GM18858 (cell line): Measurements from ENCODE around the gene ERICH6B.

Experiments
- ATAC-seq: cut with Tn5 transposase; IDR thresholded peaks from one replicate; pipeline ENCODE4 v1.9.1; 2021; ENCODE audit not compliant: unreplicated experiment

The ERICH6B gene

DNA sequence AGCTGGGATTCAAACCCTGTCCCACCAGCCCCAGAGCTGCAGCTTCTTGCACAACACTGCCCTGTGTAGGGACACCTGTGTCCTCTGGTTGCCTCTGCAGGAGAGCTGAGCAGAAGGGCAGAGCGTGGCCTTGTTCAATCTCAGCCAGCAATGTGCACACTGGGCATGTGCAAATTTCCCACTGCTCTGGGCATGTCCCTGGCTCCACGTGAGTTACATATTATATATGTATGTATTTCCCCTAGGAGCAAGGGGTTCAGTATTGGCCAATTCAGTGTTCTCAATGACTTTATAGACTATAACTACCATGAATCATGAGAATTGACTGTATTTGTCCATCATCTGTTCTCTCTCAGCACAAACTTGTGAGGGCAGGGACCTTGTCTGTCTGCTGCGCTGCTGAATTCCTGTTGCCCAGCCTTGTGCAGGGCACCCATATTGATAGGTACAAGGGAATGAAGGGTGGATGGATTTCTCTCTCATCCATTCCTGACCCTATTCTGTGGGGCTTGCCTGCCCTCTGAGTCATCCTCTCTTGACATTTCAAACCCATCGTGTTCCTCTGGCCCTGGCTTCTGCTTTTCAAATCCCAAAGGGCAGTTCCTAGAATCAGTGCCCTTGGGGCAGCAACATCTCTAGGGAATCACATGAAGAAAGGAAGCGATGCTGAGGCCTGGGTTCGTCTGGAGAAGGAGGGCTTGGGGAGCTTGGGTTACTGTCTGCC is 69.7 kb downstream of the ERICH6B start:
- no peak for ATAC-seq

DNA sequence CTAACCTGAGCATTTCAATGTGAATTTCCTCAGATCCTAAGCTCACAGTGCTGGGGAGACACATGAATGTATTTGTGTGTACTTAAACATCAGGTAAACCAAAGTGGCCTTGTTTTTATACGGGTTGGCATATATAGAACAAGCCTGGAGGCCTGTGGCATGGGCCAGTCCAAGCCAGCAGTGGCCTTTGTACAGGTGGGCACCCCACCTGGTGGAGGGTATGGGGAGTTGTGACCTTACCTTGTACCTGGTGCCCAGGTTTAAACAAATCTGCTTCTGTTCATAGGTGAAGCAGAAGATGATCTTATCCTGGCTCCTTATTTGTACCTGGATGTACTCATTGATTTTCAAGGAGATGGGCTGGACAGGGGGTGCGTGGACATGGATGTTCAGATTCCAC is 71.0 kb downstream of the ERICH6B start:
- no peak for ATAC-seq

DNA sequence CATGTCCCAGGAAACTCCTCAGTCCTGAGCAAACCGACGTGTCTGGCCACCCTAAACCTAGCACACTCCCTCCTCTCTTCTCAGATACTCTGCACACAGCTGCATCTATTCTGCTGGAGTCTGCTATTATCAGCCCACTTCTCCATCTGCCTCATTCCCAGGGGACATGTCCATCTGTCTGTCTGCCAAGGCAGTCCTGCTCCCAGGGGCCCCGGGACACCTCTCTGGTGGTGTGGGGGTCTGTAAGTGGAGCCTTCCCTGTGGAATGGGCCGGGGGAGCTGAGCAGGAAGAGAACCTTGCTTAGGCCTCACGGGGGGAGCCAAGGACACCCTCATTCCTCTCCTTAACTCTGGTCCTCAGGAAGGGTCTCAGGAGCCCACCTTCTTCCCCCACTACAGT is 72.7 kb downstream of the ERICH6B start:
- no peak for ATAC-seq

DNA sequence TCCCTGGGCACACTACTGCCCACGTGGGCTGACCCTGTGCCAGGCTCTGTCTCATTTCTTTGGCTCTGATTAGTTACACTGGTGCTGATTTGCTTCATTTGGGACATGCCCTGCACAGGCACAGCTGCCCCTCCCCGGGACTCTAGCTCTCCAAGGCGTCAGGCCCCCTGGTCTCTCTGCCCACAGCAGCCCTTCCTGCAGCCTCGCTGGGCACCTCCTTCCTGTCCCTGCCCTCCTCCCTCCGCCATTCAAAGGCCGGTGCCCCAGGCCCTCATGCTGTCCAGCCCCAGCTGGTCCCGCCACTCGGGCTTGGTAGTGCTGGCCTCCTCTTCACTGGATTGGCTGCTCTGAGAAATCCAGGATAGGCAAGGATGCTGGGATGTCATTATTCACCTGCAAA is 73.1 kb downstream of the ERICH6B start:
- ATAC-seq, result no peak

DNA sequence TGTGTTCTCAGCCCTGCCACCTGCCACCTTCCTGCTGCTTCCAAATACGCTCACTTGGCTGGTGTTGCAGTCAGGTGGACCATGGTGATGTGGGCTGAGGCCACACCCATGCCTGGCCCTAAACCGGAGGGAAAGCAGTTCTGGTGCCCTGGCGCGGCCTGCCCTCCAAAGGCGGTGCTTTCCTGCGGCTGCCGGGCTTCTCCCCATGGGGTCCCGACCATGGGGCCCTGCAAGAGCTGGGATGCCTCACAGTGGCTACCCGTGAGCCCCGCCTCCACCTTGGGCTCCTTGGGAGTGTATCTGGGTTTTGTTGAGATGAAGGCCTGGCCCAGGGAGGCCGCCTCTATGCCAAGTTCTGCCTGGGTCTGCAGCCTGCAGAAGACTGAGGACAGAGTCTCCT is 73.7 kb downstream of the ERICH6B start:
- ATAC-seq, result no peak

DNA sequence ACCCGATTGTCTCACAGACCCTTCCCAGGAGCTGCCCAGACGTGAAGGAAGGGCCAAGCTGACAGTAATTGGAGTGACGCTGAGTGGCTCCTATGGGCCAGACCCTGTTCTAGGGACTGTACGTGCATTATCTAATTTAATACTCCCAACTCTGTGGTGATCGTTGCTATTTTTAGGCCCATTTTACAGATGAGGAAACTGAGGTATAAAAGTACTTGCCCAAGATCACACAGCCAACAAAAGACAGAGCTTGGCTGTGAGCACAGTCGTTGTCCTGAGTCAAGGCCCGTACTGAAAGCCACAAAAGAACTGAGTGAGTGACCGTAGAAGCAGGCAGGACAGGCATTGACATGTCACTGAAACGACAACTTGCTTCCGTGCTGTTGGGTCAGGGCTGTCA is 74.7 kb downstream of the ERICH6B start:
- ATAC-seq, result no peak

DNA sequence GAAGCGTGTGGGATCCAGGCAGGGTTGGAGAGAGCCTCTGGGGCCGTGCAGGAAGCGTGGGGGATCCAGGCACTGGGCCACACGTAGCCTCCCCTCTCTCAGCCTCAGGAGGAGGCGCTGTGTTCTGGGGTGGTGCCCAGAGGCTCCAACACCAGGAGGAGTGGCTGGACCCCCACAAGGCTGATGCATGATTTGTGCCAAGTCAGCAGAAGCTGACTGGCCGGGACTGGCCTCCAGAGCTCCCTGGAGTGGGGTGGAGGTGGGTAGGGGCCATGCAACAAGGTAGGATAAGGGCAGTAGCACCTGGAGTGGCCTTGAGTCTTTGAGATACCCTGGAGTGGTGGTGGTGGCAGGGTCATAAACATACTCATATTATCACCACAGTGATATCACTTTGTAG is 75.3 kb downstream of the ERICH6B start:
- ATAC-seq, result no peak

DNA sequence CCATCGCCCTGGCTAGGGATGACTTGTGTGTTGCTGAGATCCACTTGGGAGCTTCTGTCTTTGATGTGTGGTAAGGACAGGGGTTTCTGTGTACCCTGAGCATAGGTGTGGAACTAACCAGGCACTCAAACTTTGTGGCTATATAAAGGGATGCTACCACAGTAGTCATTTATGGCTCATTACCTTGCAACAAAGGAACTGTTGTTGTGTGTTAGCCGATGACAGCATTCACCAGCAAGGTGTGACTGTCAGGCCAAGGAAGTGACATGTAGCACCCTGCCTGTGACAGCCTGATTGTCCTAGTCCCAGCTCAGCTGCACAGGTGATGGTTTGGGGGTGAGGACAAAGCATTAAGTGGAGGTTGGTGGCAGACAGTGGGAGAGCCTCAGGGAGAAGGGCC is 77.2 kb downstream of the ERICH6B start:
- no peak for ATAC-seq

DNA sequence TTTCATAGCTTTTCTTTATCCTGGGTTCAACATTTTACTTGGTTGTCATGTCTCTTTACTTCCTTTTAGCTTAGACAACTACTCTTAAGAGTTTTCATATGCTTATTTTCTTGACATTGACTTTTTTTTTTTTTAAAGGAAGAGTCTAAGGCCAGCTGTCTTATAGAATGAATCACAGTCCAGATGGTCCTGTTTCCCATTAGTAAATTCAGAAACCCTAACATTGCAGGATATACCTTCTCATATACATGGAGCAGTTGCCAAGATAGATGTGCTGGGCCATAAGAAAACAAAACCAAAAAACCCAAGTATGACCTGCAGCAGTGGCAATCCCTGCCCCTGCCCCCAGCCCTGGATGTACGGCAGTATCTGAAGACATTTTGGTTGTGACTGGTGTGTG is 78.0 kb downstream of the ERICH6B start:
- ATAC-seq, result no peak

DNA sequence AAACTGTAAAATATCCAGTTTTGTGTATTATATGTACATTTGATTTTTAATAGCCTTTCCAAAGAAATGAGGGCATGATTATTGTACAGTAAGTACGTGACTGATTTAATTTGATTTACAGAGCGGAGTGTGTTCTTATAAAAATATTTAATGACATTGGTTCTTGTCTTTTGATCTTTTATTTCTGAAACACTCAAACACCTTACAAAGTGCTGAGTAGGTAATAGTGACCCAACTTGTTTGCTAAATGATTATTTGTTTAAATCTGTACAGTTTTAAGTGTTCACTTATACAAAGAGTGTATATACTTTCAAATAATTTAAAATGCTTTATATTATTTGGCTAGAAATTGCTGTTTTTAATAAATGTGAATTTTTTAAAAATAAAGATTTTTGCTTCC is 79.3 kb downstream of the ERICH6B start:
- no peak for ATAC-seq

DNA sequence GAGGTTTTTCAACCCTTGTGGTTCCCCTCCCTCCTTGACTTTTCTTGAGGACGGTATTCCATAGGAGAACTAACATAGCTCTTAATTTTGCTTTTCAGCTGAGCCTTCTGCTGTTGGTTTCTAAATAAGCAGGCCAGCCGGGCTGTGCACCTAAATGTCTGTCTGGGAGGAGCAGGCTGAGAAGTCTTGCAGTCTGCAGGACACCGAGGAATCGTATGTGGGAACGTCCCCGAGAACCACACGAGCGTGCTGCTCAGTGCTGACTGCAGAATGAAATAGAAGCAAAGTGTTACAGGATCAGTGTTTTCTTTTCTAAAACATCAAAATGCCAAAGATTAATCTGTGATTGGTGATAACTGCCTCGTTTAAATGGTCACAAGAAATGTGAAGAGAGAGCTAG is 80.9 kb downstream of the ERICH6B start:
- ATAC-seq, result no peak

DNA sequence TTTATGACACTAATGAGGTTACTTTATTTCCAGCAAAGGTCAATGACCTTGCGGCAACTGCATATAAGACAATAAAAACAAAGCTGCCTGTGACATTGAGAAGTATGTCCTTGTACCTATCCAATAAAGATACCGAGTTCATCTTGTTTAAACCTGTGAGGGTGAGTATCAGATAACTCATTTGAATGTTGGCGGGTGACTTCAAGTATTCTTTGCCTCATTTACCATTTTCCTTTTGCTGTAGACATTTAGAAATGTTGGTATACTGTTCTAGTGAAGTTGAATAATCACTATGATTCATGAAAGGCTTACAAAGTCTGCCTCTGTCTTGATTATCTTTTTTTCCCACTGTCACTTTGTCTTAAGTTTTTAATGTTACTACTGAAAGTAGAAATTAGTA is 85.8 kb downstream of the ERICH6B start:
- no peak for ATAC-seq

DNA sequence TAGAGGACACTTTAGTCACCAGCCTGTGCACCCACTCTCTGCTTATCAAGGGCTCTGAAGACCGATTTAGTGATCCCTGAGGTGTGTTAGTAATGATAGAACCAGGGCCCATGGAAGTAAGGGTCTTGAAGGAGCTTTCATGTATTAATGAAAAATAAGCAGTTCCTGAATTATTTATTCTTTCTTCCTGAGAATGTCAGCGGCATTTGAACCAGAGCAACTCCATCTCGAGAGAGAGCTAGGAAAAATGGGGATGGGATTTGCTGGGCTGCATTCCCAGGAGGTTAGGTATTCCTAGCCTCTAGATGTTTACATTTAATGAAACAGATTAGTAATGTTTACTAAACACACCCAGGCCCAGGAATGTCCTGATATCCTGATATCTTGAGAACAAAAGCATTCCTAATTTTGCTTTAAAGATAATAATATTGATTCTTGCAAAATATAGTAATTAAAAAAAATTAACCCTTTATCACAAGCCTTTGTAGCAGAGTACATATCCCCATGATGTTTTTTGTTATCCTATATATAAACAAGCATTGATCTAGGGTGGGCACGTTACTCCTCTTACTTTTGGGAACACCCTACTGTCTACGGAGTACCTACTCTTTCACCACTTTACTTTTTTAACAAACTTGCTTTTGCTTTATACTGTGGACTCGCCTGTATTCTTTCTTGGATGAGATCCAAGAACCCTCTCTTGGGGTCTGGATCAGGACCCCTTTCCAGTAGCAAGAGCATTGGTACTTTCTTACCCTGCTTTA is 87.7 kb downstream of the ERICH6B start:
- no peak for ATAC-seq

DNA sequence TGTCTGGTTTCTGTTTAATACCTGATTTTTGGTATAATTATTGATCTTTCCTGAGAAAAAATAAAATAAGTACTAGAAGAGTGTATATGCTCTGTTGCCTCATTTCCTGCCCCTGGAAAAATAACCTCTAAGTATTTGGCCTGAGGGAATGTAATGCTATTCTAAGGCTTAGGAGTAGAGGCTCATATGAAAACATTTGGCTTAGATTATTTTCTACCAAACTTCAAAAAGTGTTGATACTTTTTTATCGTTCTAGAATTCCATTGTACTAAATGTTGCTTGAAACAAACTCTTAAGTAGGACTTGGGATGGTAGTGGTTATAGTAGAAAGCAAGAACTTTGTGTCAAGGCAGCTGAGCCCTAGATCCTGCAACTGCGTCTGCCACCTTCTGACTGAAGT is 93.0 kb downstream of the ERICH6B start:
- ATAC-seq, result no peak

DNA sequence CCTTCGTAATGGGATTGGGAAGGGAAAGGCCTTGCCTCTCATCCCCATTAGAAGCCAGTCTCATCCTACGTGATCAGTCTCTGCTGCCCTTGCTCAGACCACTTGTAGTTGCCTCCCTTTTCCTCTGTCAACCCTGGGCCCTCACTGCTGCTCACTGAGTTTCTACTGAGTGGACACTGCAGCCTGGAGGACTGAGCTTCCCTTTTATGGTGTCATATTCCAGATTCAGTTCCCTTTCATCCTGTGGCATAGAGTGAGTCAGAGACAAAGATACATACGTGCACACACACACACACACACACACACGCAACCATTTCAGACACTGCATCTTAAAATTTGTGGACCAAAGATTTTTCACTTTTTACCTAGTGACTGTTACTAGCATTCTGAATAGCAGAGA is 94.2 kb downstream of the ERICH6B start:
- no peak for ATAC-seq

DNA sequence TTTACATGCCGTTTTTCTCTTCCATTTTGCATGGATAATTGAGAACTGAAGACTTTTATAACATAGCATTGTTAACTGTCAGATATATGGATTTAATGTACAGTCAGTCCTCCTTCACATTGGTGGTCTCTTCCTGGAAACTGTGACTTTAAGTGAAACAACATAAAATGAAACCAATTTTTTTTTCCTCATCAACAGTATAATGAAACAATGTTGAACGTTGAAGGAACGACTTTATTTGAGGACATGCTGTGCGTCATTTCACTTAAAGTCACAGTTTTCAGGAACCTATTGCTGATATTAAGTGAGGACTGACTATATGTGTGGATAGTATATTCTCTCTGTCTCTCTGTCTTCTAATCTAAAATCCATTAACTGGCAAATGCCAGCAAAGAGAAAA is 96.0 kb downstream of the ERICH6B start:
- ATAC-seq, result no peak

DNA sequence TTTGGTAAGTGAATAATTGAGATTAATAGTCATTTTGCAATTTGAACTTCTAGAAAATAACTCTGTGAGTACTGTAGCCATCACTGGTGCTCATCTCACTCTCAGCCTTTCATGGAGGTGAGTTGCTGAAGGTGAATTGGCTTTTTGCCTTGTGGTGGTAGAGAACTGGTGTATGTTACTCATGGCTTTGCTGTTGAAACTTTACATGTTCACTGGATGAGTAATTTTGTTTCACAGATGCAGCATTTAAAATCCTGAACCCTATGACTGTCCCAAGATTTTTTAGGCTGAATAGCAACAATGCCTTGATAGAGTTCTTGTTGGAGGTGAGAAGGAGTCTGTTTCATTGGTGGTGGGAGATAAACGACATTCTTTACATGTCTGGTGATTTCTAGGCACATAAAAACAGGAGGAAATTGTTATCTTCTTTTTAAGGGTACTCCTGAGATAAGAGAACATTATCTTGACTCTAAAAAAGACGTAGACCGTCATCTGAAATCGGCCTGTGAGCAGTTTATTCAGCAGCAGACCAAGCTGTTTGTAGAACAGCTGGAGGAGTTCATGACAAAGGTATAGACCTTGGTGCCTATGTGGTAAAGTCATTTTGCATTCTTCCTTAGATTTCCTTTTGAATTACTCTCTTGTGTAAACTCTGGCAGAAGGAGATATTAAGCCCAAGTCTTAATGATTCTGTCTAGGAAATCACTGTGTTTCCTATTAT is 96.9 kb downstream of the ERICH6B start:
- ATAC-seq, result no peak

DNA sequence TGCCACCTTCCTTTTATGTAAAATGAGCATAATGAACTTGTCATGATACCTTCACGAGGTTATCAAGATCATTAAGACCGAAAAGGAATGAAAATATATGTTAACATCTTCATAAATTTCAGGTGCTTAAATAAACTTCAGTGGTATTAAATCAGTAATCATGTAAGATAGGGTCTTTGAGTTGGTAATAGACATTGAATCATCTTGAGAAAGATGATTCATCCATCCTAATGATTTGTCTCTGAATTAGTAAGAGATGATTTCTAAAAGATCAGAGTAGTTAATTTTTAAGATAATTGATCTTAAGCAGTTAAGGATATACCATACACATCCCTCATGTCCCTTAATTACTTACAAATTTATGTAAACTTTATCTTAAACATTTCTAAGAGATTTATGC is 98.8 kb downstream of the ERICH6B start:
- ATAC-seq, result no peak

DNA sequence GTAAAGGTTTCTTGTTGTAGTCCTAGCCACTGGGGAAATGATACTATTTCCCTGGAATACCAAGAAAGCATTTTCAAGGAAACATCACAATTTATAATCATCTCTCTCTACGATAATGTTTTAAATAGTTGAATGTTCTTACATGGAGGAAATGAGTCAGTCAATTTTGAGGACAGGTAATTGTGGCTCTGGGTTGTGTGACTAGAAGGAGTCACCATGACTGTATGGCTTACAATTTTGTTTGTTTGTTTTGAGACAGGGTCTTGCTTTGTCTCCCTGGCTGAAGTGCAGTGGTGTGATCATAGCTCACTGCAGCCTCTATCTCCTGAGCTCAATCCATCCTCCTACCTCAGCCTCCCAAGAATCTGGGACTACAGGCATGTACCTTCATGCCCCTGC is 103.4 kb downstream of the ERICH6B start:
- ATAC-seq, result no peak

DNA sequence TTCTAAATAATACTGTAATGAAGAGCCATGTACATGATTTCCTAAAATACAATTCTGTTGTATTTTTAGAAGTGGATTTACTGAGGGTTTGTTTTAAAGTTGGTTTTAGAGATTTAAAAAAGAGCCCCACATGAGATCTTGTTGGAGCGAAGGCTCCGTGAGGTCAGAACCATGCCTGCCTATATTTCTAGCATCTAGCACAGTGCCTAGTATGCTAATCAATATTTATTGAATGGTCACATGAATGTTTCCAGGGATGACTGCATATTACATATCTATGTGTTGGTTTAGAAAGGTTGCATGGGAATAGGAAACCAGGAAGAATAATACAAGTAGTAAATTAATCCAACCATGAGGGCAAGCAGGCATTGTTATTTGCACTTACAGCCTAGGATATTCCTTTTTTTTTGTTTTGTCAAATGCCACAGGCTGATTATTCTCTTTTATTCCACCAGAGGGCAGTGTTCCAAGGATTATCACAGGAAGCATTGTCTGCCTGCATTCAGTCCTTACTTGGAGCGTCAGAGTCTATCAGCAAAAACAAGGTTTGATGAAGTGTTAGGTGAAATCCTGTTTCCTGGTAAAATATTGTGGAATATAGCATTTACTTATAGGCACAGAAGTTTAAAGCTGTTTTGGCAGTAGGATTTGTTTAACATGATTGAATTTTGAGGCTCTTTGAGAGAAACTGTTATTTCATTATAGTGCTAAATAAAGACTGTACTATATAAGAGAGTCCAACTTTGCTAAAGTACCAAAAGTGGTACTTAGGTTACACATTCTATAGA is 104.0 kb downstream of the ERICH6B start:
- ATAC-seq, result no peak

DNA sequence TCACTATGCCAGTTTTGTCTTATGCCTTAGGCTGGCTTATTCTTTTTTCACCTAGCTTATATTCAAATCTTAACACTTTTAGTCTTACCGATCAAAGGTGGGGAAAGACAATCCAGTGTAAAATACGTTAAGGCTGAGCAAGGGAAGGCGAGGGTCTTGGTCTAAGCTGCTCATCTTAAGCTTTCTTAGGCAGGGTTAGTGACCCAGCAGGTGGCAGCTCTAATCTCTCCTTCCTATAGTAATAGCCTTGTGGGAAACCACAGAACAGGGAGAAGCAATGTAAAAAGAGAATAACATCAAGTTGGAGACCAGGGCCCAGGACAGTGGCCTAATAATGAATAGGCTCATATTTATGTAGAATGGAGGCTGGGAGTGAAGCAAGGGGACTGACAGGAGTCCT is 104.9 kb downstream of the ERICH6B start:
- ATAC-seq, result no peak
